Neuron (in vitro differentiated cells): Measurements from ENCODE around the gene SMARCAL1.

Experiments used
- H2AFZ ChIP-seq: one replicate; pipeline ENCODE4 v1.6.1; 2013; ENCODE audit warnings: low read depth, mild to moderate bottlenecking, inconsistent platforms, low read length, moderate library complexity
- H3K27me3 ChIP-seq: one replicate; pipeline ENCODE4 v1.6.1; 2013; ENCODE audit warnings: low read length; ENCODE audit not compliant: insufficient read depth
- H3K36me3 ChIP-seq: one replicate; pipeline ENCODE4 v1.6.1; 2013; ENCODE audit warnings: low read length; ENCODE audit not compliant: insufficient read depth
- H3K4me1 ChIP-seq: one replicate; pipeline ENCODE4 v1.6.1; 2013; ENCODE audit warnings: low read length; ENCODE audit not compliant: insufficient read depth
- H3K4me3 ChIP-seq: 2 replicates; pipeline ENCODE4 v1.5.1; 2013; ENCODE audit warnings: mild to moderate bottlenecking, low read length, moderate library complexity
- H3K9me3 ChIP-seq: one replicate; pipeline ENCODE4 v1.6.1; 2013; ENCODE audit warnings: low read length

Gene SMARCAL1

GRCh38 chr2:216480221-216480620 lies 67.9 kb downstream of the SMARCAL1 start:
- Histone ChIP-seq H3K36me3 (peaks cover 57% of the 10 kb centered on the region), H3K4me1 (no peaks in the 10 kb centered on the region), H3K9me3 (no peaks in the 10 kb centered on the region), H3K27me3 (no peaks in the 10 kb centered on the region), H2AFZ (no peak overlapping the region), H3K4me3 (no peak overlapping the region)

DNA sequence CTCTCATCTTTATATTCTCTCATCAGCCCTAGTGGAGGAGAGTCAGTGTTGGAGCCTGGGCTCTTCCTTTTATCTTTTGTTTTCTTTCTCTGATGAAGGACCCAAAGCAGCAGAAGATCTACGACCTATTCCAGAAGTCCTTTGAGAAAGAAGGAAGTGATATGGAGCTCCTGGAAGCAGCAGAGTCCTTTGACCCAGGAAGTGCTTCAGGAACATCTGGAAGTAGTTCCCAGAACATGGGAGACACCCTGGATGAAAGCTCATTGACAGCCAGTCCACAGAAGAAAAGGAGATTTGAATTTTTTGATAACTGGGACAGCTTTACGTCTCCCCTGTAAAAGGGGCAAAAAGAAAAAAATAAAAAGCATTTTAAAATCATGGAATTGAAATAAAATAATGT lies 70.4 kb downstream of the SMARCAL1 start:
- no peak overlapping the region for H2AFZ ChIP-seq
- H3K27me3 ChIP-seq: no peaks in the 10 kb centered on the region
- no peaks in the 10 kb centered on the region for H3K9me3 ChIP-seq
- peaks cover 37% of the 10 kb centered on the region for H3K36me3 ChIP-seq
- H3K4me3 ChIP-seq: no peak overlapping the region
- no peaks in the 10 kb centered on the region for H3K4me1 ChIP-seq

DNA sequence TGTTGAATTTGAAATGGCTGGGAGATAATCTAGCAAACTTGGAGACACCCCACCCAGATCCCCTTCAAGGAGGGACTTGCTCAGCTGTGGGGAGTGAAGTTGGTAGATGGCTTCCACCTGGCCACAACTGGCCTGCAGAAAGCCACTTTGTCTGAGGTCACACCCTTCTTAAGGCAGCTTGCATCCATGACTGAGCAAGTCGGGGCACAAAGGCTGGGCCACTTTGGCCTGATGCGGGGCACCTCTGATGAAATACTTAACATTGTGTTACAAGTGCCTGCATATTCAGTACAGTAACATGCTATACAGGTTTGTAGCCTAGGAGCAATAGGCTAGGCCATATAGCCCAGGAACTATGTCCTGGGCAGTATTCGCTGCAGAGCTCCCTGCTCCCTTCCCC lies 73.0 kb downstream of the SMARCAL1 start:
- H3K4me1 ChIP-seq: no peaks in the 10 kb centered on the region
- H2AFZ ChIP-seq: no peak overlapping the region
- H3K9me3 ChIP-seq: no peaks in the 10 kb centered on the region
- H3K36me3 ChIP-seq: peaks cover 17% of the 10 kb centered on the region
- no peak overlapping the region for H3K4me3 ChIP-seq
- no peaks in the 10 kb centered on the region for H3K27me3 ChIP-seq

DNA sequence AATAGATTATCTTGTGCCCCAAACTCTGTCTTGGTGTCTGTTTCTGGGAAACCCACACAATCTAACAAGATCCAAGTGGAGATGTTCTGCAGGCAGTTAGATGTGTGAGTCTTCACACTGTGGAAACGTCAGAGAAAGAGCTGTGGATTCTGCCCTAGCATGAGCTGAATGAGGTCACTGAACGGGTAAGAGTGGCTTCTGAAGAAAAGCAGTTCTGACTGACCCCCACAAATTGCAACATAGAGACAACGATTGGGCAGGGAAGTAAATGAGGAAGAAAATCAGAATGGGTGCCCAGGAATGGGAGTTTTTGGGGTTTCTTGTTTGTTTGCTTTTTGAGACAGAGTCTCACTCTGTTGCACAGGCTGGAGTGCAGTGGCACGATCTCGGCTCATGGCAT lies 73.5 kb downstream of the SMARCAL1 start:
- peaks cover 15% of the 10 kb centered on the region for H3K36me3 ChIP-seq
- no peaks in the 10 kb centered on the region for H3K4me1 ChIP-seq
- H2AFZ ChIP-seq: no peak overlapping the region
- H3K4me3 ChIP-seq: no peak overlapping the region
- H3K27me3 ChIP-seq: no peaks in the 10 kb centered on the region
- no peaks in the 10 kb centered on the region for H3K9me3 ChIP-seq

GRCh38 chr2:216486271-216486670 lies 74.0 kb downstream of the SMARCAL1 start:
- Histone ChIP-seq H3K4me1 (no peaks in the 10 kb centered on the region), H3K36me3 (peaks cover 15% of the 10 kb centered on the region), H3K27me3 (no peaks in the 10 kb centered on the region), H3K9me3 (no peaks in the 10 kb centered on the region), H2AFZ (no peak overlapping the region), H3K4me3 (no peak overlapping the region)

GRCh38 chr2:216486708-216487107 lies 74.4 kb downstream of the SMARCAL1 start:
- no peak overlapping the region for H2AFZ ChIP-seq
- no peak overlapping the region for H3K4me3 ChIP-seq
- peaks cover 13% of the 10 kb centered on the region for H3K36me3 ChIP-seq
- H3K9me3 ChIP-seq: no peaks in the 10 kb centered on the region
- no peaks in the 10 kb centered on the region for H3K4me1 ChIP-seq
- no peaks in the 10 kb centered on the region for H3K27me3 ChIP-seq

DNA sequence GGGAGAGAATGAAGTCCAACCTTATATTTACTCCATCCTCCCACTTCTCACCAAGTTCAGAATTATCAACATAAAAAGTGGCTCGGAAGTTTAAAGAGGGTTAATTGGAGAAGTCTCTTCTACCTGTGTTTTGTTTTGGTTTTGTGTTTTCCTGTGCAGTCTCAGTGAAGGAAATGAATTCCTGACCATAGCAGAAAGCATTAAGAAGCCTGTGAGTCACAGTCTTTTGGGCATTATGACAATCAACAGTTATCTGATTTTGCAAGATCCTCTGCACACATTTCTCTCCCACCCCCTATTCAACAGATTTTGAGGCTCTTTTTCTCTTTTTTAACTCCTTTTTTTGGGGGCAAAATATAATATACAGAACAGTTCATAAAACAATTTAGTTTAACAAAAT lies 77.8 kb downstream of the SMARCAL1 start:
- no peak overlapping the region for H3K4me3 ChIP-seq
- H3K27me3 ChIP-seq: no peaks in the 10 kb centered on the region
- H2AFZ ChIP-seq: no peak overlapping the region
- H3K9me3 ChIP-seq: no peaks in the 10 kb centered on the region
- no peaks in the 10 kb centered on the region for H3K36me3 ChIP-seq
- H3K4me1 ChIP-seq: peaks cover 3% of the 10 kb centered on the region

- Histone ChIP-seq H3K36me3 (no peaks in the 10 kb centered on the region), H3K27me3 (no peaks in the 10 kb centered on the region), H3K4me1 (peaks cover 3% of the 10 kb centered on the region), H3K4me3 (no peak overlapping the region), H3K9me3 (no peaks in the 10 kb centered on the region), H2AFZ (no peak overlapping the region)
Measured at GRCh38 chr2:216491793-216492596, 79.7 kb downstream of the SMARCAL1 start.

- Histone ChIP-seq H3K9me3 (no peaks in the 10 kb centered on the region), H3K4me1 (peaks cover 7% of the 10 kb centered on the region), H3K36me3 (no peaks in the 10 kb centered on the region), H3K4me3 (no peak overlapping the region), H2AFZ (no peak overlapping the region), H3K27me3 (no peaks in the 10 kb centered on the region)
Measured at GRCh38 chr2:216492597-216493333, 80.5 kb downstream of the SMARCAL1 start.

DNA sequence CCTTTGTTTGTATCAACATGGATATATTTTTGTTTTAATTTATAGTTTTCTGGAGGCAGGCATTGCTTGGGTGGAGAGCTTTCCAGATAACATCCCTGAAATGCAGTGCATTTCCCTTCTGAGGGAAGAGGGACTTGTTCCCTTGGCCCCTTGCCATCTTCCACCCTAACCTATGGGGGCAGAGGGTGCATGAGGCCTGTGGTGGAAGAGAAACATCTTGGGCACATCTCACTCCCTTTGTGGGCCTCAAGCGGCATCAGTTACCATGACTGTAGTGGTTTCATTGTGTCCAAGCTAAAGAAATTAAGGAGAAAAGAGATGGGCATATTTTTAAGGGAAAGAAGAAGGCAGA lies 81.0 kb downstream of the SMARCAL1 start:
- no peak overlapping the region for H2AFZ ChIP-seq
- no peaks in the 10 kb centered on the region for H3K36me3 ChIP-seq
- no peak overlapping the region for H3K4me3 ChIP-seq
- H3K27me3 ChIP-seq: no peaks in the 10 kb centered on the region
- peaks cover 11% of the 10 kb centered on the region for H3K4me1 ChIP-seq
- H3K9me3 ChIP-seq: no peaks in the 10 kb centered on the region

DNA sequence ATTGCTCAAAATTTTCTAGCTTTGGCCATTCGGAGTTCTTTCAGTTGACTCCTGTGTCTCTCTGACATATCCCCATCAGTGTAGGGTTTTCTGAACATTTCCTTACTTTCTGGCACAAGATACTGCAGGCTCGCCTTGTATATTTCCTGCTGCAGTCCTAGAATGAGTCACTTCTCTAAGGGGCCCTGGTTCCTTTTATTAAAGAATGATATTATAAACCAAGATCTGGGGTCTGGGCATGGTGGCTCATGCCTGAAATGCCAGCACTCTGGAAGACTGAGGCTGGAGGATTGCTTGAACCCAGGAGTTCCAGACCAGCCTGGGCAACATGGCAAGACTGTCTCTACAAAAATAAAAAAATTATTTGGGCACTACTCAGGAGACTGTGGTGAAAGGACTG lies 83.4 kb downstream of the SMARCAL1 start:
- Histone ChIP-seq H3K36me3 (peaks cover 12% of the 10 kb centered on the region), H3K4me3 (no peak overlapping the region), H2AFZ (no peak overlapping the region), H3K4me1 (peaks cover 22% of the 10 kb centered on the region), H3K27me3 (no peaks in the 10 kb centered on the region), H3K9me3 (no peaks in the 10 kb centered on the region)

GRCh38 chr2:216497382-216498069 lies 85.2 kb downstream of the SMARCAL1 start:
- Histone ChIP-seq H3K4me1 (peaks cover 18% of the 10 kb centered on the region), H2AFZ (peak overlapping the region; percentile 70), H3K27me3 (no peaks in the 10 kb centered on the region), H3K9me3 (no peaks in the 10 kb centered on the region), H3K36me3 (peaks cover 30% of the 10 kb centered on the region), H3K4me3 (peak overlapping the region; percentile 66)

GRCh38 chr2:216498070-216498378 lies 85.7 kb downstream of the SMARCAL1 start:
- Histone ChIP-seq H3K4me3 (peak overlapping the region; percentile 66), H3K9me3 (no peaks in the 10 kb centered on the region), H2AFZ (peak overlapping the region; percentile 70)

More at GRCh38 chr2:216498070-216498378, 85.7 kb downstream of the SMARCAL1 start:
- Histone ChIP-seq H3K4me1 (peaks cover 18% of the 10 kb centered on the region), H3K27me3 (no peaks in the 10 kb centered on the region), H3K36me3 (peaks cover 35% of the 10 kb centered on the region)
